H1 (cell line): ENCODE data around the gene VEZT. TPM values are rescaled to one million over a fixed set of nuclear protein-coding genes. Genes with fewer than 3 reads are reported as not detected.

Experiments used
- MAFK ChIP-seq: IDR thresholded peaks from 2 replicates; pipeline ENCODE4 v1.6.1; 2012; ENCODE audit warnings: low read depth, mild to moderate bottlenecking, improper control_type of control experiment, low read length
- NRF1 ChIP-seq: IDR thresholded peaks from 2 replicates; pipeline ENCODE4 v1.6.1; 2011; ENCODE audit warnings: mild to moderate bottlenecking, low read depth, low read length, improper control_type of control experiment
- polyA plus RNA-seq, 7 experiments: library from polyadenylated mRNA; depleted of rRNA in 3 of 7; stranded (reverse) in 5 of 7; unstranded in 2 of 7; fragments of >200 nt in 5 of 7; fragments of 200-250 nt in 2 of 7; gene quantifications; 1 replicate in 5 of 7; 2 replicates in 1 of 7; 4 replicates in 1 of 7; pipeline versions ENCODE4 v1.2.1 to v1.2.3, GENCODE V29; 2011 to 2013; ENCODE audit warnings: missing spikeins in 2 of 7, mixed read lengths in 2 of 7
- total RNA-seq: library from RNA; stranded (reverse); fragmentation: NEBNext Ultra II Directional; extraction: Animal tissue kit (Norgen Biotek cat#: 25700); gene quantifications from 2 replicates; pipeline ENCODE4 v1.2.1, GENCODE V29; 2021
- TF ChIP-seq, protein P1 (sequence below): fragments of 300-600 bp; sonication (generic); IDR thresholded peaks from 2 replicates; pipeline ENCODE4 v1.7.1; 2012; ENCODE audit warnings: low read length, moderate library complexity, mild to moderate bottlenecking, inconsistent platforms; ENCODE audit not compliant: insufficient replicate concordance

VEZT gene
- total and polyA plus RNA-seq, 2 of the 8 experiments (the other 6 are each of a cell fraction or from before 2014, with no cell fraction given) = 44.0 to 56.1 TPM

DNA sequence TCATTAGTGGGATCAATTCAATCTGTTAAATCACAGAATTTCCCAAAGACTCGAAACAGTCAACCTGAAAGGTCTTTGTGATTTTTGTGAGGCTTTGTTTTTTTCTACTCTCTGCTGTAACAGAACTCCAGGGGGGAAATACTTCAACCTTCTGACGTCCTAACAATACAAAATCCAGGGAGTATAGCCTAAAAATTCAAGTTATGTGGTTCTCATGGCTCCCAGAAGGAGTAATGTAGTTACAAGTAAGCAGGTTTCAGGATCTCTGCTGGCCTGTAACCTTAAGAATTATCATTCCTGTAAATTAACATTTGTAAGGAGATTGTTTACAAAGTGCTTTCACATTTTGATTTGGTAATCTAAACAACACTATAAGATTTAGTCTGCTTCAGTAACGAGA lies 39.9 kb downstream of the VEZT start (continued):
- TF ChIP-seq, protein P1, sequence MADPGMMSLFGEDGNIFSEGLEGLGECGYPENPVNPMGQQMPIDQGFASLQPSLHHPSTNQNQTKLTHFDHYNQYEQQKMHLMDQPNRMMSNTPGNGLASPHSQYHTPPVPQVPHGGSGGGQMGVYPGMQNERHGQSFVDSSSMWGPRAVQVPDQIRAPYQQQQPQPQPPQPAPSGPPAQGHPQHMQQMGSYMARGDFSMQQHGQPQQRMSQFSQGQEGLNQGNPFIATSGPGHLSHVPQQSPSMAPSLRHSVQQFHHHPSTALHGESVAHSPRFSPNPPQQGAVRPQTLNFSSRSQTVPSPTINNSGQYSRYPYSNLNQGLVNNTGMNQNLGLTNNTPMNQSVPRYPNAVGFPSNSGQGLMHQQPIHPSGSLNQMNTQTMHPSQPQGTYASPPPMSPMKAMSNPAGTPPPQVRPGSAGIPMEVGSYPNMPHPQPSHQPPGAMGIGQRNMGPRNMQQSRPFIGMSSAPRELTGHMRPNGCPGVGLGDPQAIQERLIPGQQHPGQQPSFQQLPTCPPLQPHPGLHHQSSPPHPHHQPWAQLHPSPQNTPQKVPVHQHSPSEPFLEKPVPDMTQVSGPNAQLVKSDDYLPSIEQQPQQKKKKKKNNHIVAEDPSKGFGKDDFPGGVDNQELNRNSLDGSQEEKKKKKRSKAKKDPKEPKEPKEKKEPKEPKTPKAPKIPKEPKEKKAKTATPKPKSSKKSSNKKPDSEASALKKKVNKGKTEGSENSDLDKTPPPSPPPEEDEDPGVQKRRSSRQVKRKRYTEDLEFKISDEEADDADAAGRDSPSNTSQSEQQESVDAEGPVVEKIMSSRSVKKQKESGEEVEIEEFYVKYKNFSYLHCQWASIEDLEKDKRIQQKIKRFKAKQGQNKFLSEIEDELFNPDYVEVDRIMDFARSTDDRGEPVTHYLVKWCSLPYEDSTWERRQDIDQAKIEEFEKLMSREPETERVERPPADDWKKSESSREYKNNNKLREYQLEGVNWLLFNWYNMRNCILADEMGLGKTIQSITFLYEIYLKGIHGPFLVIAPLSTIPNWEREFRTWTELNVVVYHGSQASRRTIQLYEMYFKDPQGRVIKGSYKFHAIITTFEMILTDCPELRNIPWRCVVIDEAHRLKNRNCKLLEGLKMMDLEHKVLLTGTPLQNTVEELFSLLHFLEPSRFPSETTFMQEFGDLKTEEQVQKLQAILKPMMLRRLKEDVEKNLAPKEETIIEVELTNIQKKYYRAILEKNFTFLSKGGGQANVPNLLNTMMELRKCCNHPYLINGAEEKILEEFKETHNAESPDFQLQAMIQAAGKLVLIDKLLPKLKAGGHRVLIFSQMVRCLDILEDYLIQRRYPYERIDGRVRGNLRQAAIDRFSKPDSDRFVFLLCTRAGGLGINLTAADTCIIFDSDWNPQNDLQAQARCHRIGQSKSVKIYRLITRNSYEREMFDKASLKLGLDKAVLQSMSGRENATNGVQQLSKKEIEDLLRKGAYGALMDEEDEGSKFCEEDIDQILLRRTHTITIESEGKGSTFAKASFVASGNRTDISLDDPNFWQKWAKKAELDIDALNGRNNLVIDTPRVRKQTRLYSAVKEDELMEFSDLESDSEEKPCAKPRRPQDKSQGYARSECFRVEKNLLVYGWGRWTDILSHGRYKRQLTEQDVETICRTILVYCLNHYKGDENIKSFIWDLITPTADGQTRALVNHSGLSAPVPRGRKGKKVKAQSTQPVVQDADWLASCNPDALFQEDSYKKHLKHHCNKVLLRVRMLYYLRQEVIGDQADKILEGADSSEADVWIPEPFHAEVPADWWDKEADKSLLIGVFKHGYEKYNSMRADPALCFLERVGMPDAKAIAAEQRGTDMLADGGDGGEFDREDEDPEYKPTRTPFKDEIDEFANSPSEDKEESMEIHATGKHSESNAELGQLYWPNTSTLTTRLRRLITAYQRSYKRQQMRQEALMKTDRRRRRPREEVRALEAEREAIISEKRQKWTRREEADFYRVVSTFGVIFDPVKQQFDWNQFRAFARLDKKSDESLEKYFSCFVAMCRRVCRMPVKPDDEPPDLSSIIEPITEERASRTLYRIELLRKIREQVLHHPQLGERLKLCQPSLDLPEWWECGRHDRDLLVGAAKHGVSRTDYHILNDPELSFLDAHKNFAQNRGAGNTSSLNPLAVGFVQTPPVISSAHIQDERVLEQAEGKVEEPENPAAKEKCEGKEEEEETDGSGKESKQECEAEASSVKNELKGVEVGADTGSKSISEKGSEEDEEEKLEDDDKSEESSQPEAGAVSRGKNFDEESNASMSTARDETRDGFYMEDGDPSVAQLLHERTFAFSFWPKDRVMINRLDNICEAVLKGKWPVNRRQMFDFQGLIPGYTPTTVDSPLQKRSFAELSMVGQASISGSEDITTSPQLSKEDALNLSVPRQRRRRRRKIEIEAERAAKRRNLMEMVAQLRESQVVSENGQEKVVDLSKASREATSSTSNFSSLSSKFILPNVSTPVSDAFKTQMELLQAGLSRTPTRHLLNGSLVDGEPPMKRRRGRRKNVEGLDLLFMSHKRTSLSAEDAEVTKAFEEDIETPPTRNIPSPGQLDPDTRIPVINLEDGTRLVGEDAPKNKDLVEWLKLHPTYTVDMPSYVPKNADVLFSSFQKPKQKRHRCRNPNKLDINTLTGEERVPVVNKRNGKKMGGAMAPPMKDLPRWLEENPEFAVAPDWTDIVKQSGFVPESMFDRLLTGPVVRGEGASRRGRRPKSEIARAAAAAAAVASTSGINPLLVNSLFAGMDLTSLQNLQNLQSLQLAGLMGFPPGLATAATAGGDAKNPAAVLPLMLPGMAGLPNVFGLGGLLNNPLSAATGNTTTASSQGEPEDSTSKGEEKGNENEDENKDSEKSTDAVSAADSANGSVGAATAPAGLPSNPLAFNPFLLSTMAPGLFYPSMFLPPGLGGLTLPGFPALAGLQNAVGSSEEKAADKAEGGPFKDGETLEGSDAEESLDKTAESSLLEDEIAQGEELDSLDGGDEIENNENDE = peak; percentile 82
- TF ChIP-seq MAFK = no peak
- no peak for TF ChIP-seq NRF1
